DND-41 (cell line): ENCODE results near the gene DCC.

Experiments
- ATAC-seq: fragments of 200-7000 bp; cut with Tn5 transposase; 3 replicates; pipeline ENCODE4 v1.9.1; 2021; ENCODE audit warnings: low read depth; ENCODE audit not compliant: insufficient read depth
- DNase-seq: peaks from one replicate; pipeline ENCODE4 v3.0.0-alpha.2; 2020
- H2AFZ ChIP-seq: 2 replicates; pipeline ENCODE4 v1.6.0; 2012; ENCODE audit warnings: low read depth, low read length
- H3K27ac ChIP-seq: 2 replicates; pipeline ENCODE4 v1.5.1; 2012; ENCODE audit warnings: low read length, inconsistent platforms
- H3K27me3 ChIP-seq: fragments of 200-600 bp; sonication (generic); 2 replicates; pipeline ENCODE4 v1.6.0; 2012; ENCODE audit warnings: low read length, mild to moderate bottlenecking, inconsistent platforms; ENCODE audit not compliant: insufficient read depth, poor library complexity
- H3K36me3 ChIP-seq: 2 replicates; pipeline ENCODE4 v1.5.1; 2012; ENCODE audit warnings: low read length, inconsistent platforms; ENCODE audit not compliant: insufficient read depth
- H3K4me1 ChIP-seq: 2 replicates; pipeline ENCODE4 v1.5.1; 2012; ENCODE audit warnings: mild to moderate bottlenecking, low read length; ENCODE audit not compliant: insufficient read depth
- H3K4me2 ChIP-seq: 2 replicates; pipeline ENCODE4 v1.6.0; 2012; ENCODE audit warnings: mild to moderate bottlenecking, moderate library complexity, low read length, inconsistent platforms; ENCODE audit not compliant: insufficient read depth
- H3K4me3 ChIP-seq, 2 experiments: fragments of 200-600 bp in 1 of 2; shearing (Covaris generic) in 1 of 2; 2 replicates each; pipeline ENCODE4 v1.5.1; 2012 to 2016; ENCODE audit warnings: inconsistent platforms in 2 of 2, low read length in 2 of 2, mild to moderate bottlenecking in 2 of 2, low read depth in 1 of 2, moderate library complexity in 1 of 2
- H3K79me2 ChIP-seq: 2 replicates; pipeline ENCODE4 v1.6.0; 2012; ENCODE audit warnings: low read length, inconsistent platforms; ENCODE audit not compliant: insufficient read depth
- H3K9ac ChIP-seq: 2 replicates; pipeline ENCODE4 v1.6.0; 2012; ENCODE audit warnings: low read depth, mild to moderate bottlenecking, inconsistent platforms, low read length, moderate library complexity
- H3K9me3 ChIP-seq: 2 replicates; pipeline ENCODE4 v1.5.1; 2012; ENCODE audit warnings: low read length, moderate library complexity, mild to moderate bottlenecking, inconsistent platforms; ENCODE audit not compliant: insufficient read depth, severe bottlenecking
- H4K20me1 ChIP-seq: 2 replicates; pipeline ENCODE4 v1.6.0; 2012; ENCODE audit warnings: low read length; ENCODE audit not compliant: insufficient read depth
- EZH2 ChIP-seq: IDR thresholded peaks from 3 replicates; pipeline ENCODE4 v1.6.1; 2012; ENCODE audit warnings: borderline replicate concordance, low read depth, mild to moderate bottlenecking, moderate library complexity, low read length, inconsistent platforms; ENCODE audit not compliant: severe bottlenecking
- TF ChIP-seq, protein P1 (sequence below): IDR thresholded peaks from 2 replicates; pipeline ENCODE4 v1.5.1; 2012; ENCODE audit warnings: borderline replicate concordance, low read length, moderate library complexity, mild to moderate bottlenecking; ENCODE audit not compliant: poor library complexity, severe bottlenecking; ENCODE audit errors: extremely low read depth

DCC gene

DNA sequence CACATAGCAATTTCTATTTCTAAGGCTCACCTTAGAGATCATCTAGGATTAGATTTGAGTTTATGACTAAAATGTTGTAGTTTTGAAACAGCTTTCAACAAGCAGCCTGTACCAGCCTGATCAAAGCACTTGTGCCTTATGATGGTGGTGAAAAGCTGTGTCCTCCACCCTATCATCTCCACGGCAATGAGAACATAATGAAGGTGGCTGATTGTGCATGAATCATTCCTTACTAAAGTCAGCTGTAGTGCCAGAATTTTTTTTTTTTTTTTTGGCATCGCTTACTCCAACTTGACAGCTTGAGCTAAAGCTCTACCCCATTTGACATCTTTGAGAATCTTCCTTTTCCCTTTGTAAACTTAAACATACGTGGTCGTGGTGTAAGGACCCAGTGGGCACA is 86.0 kb downstream of the DCC start:
- H3K9ac ChIP-seq = no peak overlapping the region
- H3K4me3 ChIP-seq = no peak overlapping the region
- no peaks in the 10 kb centered on the region for H3K36me3 ChIP-seq
- H3K27ac ChIP-seq = no peak overlapping the region
- ATAC-seq (no peak), DNase-seq (no peak)
- no peak overlapping the region for H3K4me2 ChIP-seq
- H3K79me2 ChIP-seq = no peaks in the 10 kb centered on the region
- no peaks in the 10 kb centered on the region for H3K9me3 ChIP-seq
- TF ChIP-seq, protein P1, sequence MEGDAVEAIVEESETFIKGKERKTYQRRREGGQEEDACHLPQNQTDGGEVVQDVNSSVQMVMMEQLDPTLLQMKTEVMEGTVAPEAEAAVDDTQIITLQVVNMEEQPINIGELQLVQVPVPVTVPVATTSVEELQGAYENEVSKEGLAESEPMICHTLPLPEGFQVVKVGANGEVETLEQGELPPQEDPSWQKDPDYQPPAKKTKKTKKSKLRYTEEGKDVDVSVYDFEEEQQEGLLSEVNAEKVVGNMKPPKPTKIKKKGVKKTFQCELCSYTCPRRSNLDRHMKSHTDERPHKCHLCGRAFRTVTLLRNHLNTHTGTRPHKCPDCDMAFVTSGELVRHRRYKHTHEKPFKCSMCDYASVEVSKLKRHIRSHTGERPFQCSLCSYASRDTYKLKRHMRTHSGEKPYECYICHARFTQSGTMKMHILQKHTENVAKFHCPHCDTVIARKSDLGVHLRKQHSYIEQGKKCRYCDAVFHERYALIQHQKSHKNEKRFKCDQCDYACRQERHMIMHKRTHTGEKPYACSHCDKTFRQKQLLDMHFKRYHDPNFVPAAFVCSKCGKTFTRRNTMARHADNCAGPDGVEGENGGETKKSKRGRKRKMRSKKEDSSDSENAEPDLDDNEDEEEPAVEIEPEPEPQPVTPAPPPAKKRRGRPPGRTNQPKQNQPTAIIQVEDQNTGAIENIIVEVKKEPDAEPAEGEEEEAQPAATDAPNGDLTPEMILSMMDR = no peak
- no peak for TF ChIP-seq EZH2
- no peak overlapping the region for H2AFZ ChIP-seq
- H3K4me1 ChIP-seq = no peaks in the 10 kb centered on the region
- no peaks in the 10 kb centered on the region for H3K27me3 ChIP-seq
- no peaks in the 10 kb centered on the region for H4K20me1 ChIP-seq

DNA sequence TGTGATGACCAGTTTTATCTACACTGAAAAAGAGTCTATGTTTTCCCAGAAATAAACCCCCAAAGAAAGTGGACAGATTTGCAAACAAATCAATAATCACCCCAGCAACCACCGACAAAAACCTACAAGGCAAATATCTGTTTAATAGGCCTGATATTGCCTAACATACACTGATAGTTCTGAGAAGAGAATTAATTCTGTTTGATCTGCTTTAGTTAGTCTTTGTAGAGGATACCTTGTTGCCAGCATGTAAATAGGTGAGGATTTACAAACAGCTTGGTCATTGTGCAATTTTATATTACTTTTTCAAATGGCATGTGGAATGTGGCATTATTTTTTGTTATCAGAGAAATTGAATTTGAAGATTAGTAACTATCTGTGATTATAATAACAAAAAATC is 86.5 kb downstream of the DCC start:
- Histone ChIP-seq H2AFZ (no peak overlapping the region), H3K4me3 (no peak overlapping the region), H4K20me1 (no peaks in the 10 kb centered on the region), H3K27me3 (no peaks in the 10 kb centered on the region), H3K4me1 (no peaks in the 10 kb centered on the region), H3K9ac (no peak overlapping the region), H3K36me3 (no peaks in the 10 kb centered on the region), H3K27ac (no peak overlapping the region), H3K79me2 (no peaks in the 10 kb centered on the region), H3K9me3 (no peaks in the 10 kb centered on the region), H3K4me2 (no peak overlapping the region)
- ATAC-seq = no peak
- DNase-seq = no peak
- no peak for TF ChIP-seq EZH2
- TF ChIP-seq, protein P1 = no peak

DNA sequence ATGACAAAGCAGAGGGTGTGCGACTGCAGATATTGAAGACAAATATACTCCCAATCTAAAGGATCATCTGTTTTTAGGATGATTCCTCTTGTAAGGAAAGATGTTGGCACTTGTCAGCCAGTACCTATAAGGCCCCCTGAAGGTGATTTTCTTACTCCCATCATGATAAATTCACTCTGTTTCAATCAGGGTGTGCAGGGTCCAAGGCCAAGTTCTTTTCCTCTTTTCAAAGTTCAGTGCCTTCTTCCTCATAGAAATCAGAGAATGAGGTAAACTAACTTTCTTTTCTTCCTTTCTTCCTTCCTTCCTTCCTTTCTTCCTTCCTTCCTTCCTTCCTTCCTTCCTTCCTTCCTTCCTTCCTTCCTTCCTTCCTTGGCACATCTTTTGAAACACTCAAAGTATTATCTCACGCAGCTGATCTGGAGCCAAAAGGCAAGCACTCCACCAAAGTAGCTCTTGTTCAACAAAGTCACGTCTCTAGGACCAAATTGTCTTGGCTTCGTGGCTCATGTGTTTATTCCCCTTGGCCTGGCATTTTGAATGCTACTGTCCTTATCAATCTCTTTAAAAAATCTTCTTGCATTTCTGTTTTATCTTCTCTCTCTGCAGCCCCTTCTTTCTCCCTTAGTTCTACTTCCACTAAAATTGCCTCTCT is 87.7 kb downstream of the DCC start:
- Histone ChIP-seq H3K36me3 (no peaks in the 10 kb centered on the region), H4K20me1 (no peaks in the 10 kb centered on the region), H3K79me2 (no peaks in the 10 kb centered on the region), H3K27me3 (no peaks in the 10 kb centered on the region), H3K27ac (no peak overlapping the region), H3K4me1 (no peaks in the 10 kb centered on the region), H3K9me3 (no peaks in the 10 kb centered on the region), H3K4me3 (no peak overlapping the region), H2AFZ (no peak overlapping the region), H3K9ac (no peak overlapping the region), H3K4me2 (no peak overlapping the region)
- no peak for ATAC-seq
- no peak for DNase-seq
- TF ChIP-seq, protein P1 = no peak
- TF ChIP-seq EZH2 = no peak
